ENCODE results near the gene ARL13B. TPM values are rescaled to one million over a fixed set of nuclear protein-coding genes. Genes with fewer than 3 reads are reported as not detected.

The ARL13B gene
- polyA plus RNA-seq, 4 donors = 20.6 to 24.0 (median 22.8) TPM

- DNase-seq (ENCODE audit: low read depth in 4 of 4, low spot score in 3 of 4) = no peak
These were observed 113.2 kb downstream of the ARL13B start for GRCh38 chr3:94093151-94093550.

DNA sequence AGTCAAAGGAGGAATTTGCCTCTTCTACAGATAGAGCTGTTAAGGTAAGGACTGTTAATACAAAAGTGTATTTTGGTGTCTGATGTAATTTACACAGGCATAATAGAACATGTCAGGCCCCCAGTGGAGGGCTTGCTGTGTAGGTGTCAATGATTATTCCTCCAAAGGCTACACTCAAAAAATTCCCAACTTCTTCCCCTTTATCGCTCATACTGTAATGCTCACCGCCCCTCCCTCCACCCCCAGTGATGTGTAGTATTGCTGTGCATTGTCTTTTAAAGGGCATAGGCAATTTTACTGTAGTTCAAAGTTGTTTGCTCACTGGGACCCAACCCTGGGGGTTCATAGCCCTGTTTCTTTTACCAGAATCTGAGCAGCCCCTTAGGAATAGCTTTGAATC, 115.2 kb downstream of the ARL13B start:
- DNase-seq (ENCODE audit: low read depth in 4 of 4, low spot score in 3 of 4) = no peak

DNA sequence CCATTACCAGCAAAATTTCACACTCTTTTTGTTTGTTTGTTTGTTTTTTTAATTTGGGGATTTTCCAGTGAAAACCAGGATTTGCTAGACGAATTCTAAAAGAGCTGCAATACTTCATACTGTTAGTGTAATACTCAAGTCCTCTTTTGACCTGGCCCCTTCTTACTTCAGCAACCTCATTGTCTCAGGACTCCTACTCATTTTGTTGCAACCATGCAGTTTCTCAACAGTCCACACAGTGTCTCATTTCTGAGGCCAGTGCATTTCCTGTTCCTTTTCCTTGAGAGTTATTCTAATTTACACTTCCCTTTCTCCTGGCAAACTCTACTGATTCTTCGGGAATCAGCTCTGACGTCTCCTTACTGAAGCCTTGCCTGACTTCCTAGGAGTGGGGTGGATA, 118.5 kb downstream of the ARL13B start:
- DNase-seq (ENCODE audit: low read depth in 4 of 4, low spot score in 3 of 4) = no peak

GRCh38 chr3:94099311-94099710, 119.4 kb downstream of the ARL13B start:
- no peak for DNase-seq (ENCODE audit: low read depth in 4 of 4, low spot score in 3 of 4)

GRCh38 chr3:94101860-94102259, 121.9 kb downstream of the ARL13B start:
- DNase-seq (ENCODE audit: low read depth in 4 of 4, low spot score in 3 of 4) = no peak

Other genes starting within 250 kb of the ARL13B start
- 10 to 100 TPM; 38.0 to 50.9 (median 42.8) TPM for gene PROS1, start 6.3 kb upstream of the ARL13B start, polyA plus RNA-seq (ENCODE audit: insufficient read length in 4 of 4)
- under 1 TPM; 0.29 to 0.34 (median 0.30) TPM for gene STX19, start 48.4 kb downstream of the ARL13B start, polyA plus RNA-seq (ENCODE audit: insufficient read length in 4 of 4)
- 10 to 100 TPM in 3 of 4 donors, 1 to 10 TPM in 1; 9.3 to 14.8 (median 12.2) TPM for gene DHFR2, start 82.8 kb downstream of the ARL13B start, polyA plus RNA-seq (ENCODE audit: insufficient read length in 4 of 4)
- 10 to 100 TPM; 11.3 to 15.1 (median 12.6) TPM for gene NSUN3, start 82.9 kb downstream of the ARL13B start, polyA plus RNA-seq (ENCODE audit: insufficient read length in 4 of 4)